Measurements from ENCODE around the gene BAG5.

BAG5 gene

GRCh38 chr14:103547455-103547940 lies 15.0 kb downstream of the BAG5 start:
- Histone ChIP-seq H3K27ac (ENCODE audit: low read depth, low read length) (no peak overlapping the region), H3K36me3 (ENCODE audit: control insufficient read depth in 5 of 5, insufficient read depth in 5 of 5, low read length in 5 of 5) (peaks cover 0 to 2% (median 0%) of the 10 kb centered on the region in 5 donors), H3K27me3 (ENCODE audit: control insufficient read depth in 5 of 5, insufficient read depth in 4 of 5, low read length in 5 of 5) (no peaks in the 10 kb centered on the region), H3K9ac (ENCODE audit: low read length in 5 of 5) (no peak overlapping the region), H3K4me3 (ENCODE audit: low read depth in 1 of 5, low read length in 5 of 5) (no peak overlapping the region), H3K4me1 (ENCODE audit: control insufficient read depth in 5 of 5, insufficient read depth in 5 of 5, low read length in 5 of 5) (peaks cover 7 to 63% (median 59%) of the 10 kb centered on the region in 5 donors), H3K9me3 (ENCODE audit: control insufficient read depth in 5 of 5, low read length in 5 of 5) (no peaks in the 10 kb centered on the region)

- H3K27me3 ChIP-seq (ENCODE audit: control insufficient read depth in 5 of 5, insufficient read depth in 4 of 5, low read length in 5 of 5) = no peaks in the 10 kb centered on the region
- peaks cover 0 to 2% (median 0%) of the 10 kb centered on the region in 5 donors for H3K36me3 ChIP-seq (ENCODE audit: control insufficient read depth in 5 of 5, insufficient read depth in 5 of 5, low read length in 5 of 5)
- H3K9me3 ChIP-seq (ENCODE audit: control insufficient read depth in 5 of 5, low read length in 5 of 5) = no peaks in the 10 kb centered on the region
- H3K4me3 ChIP-seq (ENCODE audit: low read depth in 1 of 5, low read length in 5 of 5) = no peak overlapping the region
- H3K27ac ChIP-seq (ENCODE audit: low read depth, low read length) = no peak overlapping the region
- H3K4me1 ChIP-seq (ENCODE audit: control insufficient read depth in 5 of 5, insufficient read depth in 5 of 5, low read length in 5 of 5) = peaks cover 7 to 63% (median 59%) of the 10 kb centered on the region in 5 donors
- no peak overlapping the region for H3K9ac ChIP-seq (ENCODE audit: low read length in 5 of 5)
These were observed 15.6 kb downstream of the BAG5 start for GRCh38 chr14:103546652-103547454.

DNA sequence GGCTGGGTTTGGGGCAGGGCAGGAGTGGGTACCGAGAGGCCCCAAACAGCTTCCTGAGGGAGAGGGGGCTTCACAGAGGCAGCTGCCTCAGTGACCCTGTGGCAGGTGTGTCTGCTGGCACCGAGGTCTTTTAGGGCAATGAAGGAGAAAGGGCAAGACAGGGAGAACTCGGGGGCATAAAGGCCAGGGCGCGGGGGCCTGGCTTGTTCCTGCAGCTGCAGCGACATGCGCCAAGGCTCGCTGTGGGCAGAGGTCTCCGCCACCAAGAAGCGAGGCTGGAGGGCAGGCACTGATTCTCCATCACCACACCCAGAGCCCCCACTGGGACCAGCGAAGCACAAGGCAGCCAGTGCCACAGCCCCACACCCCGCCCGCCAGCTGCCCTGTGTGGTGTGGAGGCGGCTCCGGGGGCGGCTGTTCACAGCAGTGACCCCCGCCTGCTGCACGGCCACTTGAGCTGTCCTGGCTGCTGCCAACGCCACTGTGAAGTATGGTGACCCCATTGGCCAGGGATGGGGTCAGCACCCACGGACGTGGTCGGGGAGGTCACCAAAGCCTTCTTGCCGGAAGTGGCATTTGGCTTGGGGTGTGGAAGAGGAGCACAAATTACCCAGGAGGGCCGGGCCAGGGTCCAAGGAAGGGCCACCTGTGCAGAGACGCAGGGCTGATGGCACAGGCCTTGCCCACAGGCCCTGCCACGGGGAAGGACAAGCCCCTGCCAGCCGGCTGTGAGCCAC lies 16.4 kb downstream of the BAG5 start:
- H3K36me3 ChIP-seq (ENCODE audit: control insufficient read depth in 5 of 5, insufficient read depth in 5 of 5, low read length in 5 of 5) = peaks cover 0 to 2% (median 0%) of the 10 kb centered on the region in 5 donors
- H3K4me1 ChIP-seq (ENCODE audit: control insufficient read depth in 5 of 5, insufficient read depth in 5 of 5, low read length in 5 of 5) = peaks cover 4 to 63% (median 59%) of the 10 kb centered on the region in 5 donors
- no peak overlapping the region for H3K4me3 ChIP-seq (ENCODE audit: low read depth in 1 of 5, low read length in 5 of 5)
- H3K27ac ChIP-seq (ENCODE audit: low read depth, low read length) = no peak overlapping the region
- H3K9ac ChIP-seq (ENCODE audit: low read length in 5 of 5) = no peak overlapping the region
- H3K9me3 ChIP-seq (ENCODE audit: control insufficient read depth in 5 of 5, low read length in 5 of 5) = no peaks in the 10 kb centered on the region
- no peaks in the 10 kb centered on the region for H3K27me3 ChIP-seq (ENCODE audit: control insufficient read depth in 5 of 5, insufficient read depth in 4 of 5, low read length in 5 of 5)

- H3K4me3 ChIP-seq (ENCODE audit: low read depth in 1 of 5, low read length in 5 of 5) = no peak overlapping the region
- peaks cover 4 to 63% (median 59%) of the 10 kb centered on the region in 5 donors for H3K4me1 ChIP-seq (ENCODE audit: control insufficient read depth in 5 of 5, insufficient read depth in 5 of 5, low read length in 5 of 5)
- H3K27me3 ChIP-seq (ENCODE audit: control insufficient read depth in 5 of 5, insufficient read depth in 4 of 5, low read length in 5 of 5) = no peaks in the 10 kb centered on the region
- peaks cover 0 to 2% (median 0%) of the 10 kb centered on the region in 5 donors for H3K36me3 ChIP-seq (ENCODE audit: control insufficient read depth in 5 of 5, insufficient read depth in 5 of 5, low read length in 5 of 5)
- no peaks in the 10 kb centered on the region for H3K9me3 ChIP-seq (ENCODE audit: control insufficient read depth in 5 of 5, low read length in 5 of 5)
- H3K27ac ChIP-seq (ENCODE audit: low read depth, low read length) = no peak overlapping the region
- no peak overlapping the region for H3K9ac ChIP-seq (ENCODE audit: low read length in 5 of 5)
These were observed 17.1 kb downstream of the BAG5 start for GRCh38 chr14:103545219-103545914.

- Histone ChIP-seq H3K4me3 (ENCODE audit: low read depth in 1 of 5, low read length in 5 of 5) (no peak overlapping the region), H3K9me3 (ENCODE audit: control insufficient read depth in 5 of 5, low read length in 5 of 5) (no peaks in the 10 kb centered on the region), H3K27ac (ENCODE audit: low read depth, low read length) (no peak overlapping the region), H3K4me1 (ENCODE audit: control insufficient read depth in 5 of 5, insufficient read depth in 5 of 5, low read length in 5 of 5) (peaks cover 4 to 63% (median 55%) of the 10 kb centered on the region in 5 donors), H3K9ac (ENCODE audit: low read length in 5 of 5) (no peak overlapping the region), H3K36me3 (ENCODE audit: control insufficient read depth in 5 of 5, insufficient read depth in 5 of 5, low read length in 5 of 5) (peaks cover 0 to 2% (median 0%) of the 10 kb centered on the region in 5 donors), H3K27me3 (ENCODE audit: control insufficient read depth in 5 of 5, insufficient read depth in 4 of 5, low read length in 5 of 5) (no peaks in the 10 kb centered on the region)
These were observed 17.9 kb downstream of the BAG5 start for GRCh38 chr14:103544388-103545218.

DNA sequence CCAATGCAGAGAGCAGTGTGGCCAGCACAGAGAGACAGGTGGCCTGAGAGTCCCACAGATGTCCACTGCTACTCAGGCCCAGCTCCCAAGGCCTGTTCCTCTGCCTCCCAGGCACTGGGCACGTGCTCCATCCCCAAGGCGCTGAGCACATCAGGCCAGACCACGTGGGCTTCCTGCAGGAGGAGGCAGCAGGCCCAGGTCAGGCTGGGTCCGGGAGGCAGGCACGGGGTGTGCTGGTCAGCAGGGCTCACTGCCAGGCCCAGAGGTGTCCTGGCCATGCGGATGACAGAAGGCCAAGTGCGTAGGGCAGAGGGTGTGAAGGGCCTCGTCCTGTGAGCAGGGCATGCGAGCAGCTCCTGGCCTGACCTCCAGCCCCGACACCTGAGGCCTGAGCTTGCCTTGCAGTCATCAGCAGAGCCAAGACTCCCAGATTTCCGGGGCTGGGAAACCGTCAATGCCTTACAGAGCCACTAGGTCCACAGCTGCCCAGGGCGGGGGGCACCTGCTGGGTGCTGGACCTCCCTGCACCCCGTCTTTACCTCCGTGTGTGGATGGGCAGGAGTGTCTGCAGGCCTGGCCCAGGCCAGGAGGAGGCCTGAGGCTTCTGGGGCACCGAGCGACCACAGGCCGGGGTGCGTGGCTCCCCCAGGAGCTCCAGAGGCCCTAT lies 18.6 kb downstream of the BAG5 start:
- Histone ChIP-seq H3K4me1 (ENCODE audit: control insufficient read depth in 5 of 5, insufficient read depth in 5 of 5, low read length in 5 of 5) (peaks cover 4 to 63% (median 58%) of the 10 kb centered on the region in 5 donors), H3K36me3 (ENCODE audit: control insufficient read depth in 5 of 5, insufficient read depth in 5 of 5, low read length in 5 of 5) (peaks cover 0 to 2% (median 0%) of the 10 kb centered on the region in 5 donors), H3K9me3 (ENCODE audit: control insufficient read depth in 5 of 5, low read length in 5 of 5) (no peaks in the 10 kb centered on the region), H3K27me3 (ENCODE audit: control insufficient read depth in 5 of 5, insufficient read depth in 4 of 5, low read length in 5 of 5) (peaks cover 0 to 4% (median 0%) of the 10 kb centered on the region in 5 donors), H3K27ac (ENCODE audit: low read depth, low read length) (no peak overlapping the region), H3K4me3 (ENCODE audit: low read depth in 1 of 5, low read length in 5 of 5) (no peak overlapping the region), H3K9ac (ENCODE audit: low read length in 5 of 5) (no peak overlapping the region)

GRCh38 chr14:103543140-103543539 lies 19.3 kb downstream of the BAG5 start:
- Histone ChIP-seq H3K4me3 (ENCODE audit: low read depth in 1 of 5, low read length in 5 of 5) (no peak overlapping the region), H3K36me3 (ENCODE audit: control insufficient read depth in 5 of 5, insufficient read depth in 5 of 5, low read length in 5 of 5) (no peaks in the 10 kb centered on the region), H3K27me3 (ENCODE audit: control insufficient read depth in 5 of 5, insufficient read depth in 4 of 5, low read length in 5 of 5) (peaks cover 0 to 4% (median 0%) of the 10 kb centered on the region in 5 donors), H3K9ac (ENCODE audit: low read length in 5 of 5) (no peak overlapping the region), H3K27ac (ENCODE audit: low read depth, low read length) (peak overlapping the region; percentile 65), H3K9me3 (ENCODE audit: control insufficient read depth in 5 of 5, low read length in 5 of 5) (no peaks in the 10 kb centered on the region), H3K4me1 (ENCODE audit: control insufficient read depth in 5 of 5, insufficient read depth in 5 of 5, low read length in 5 of 5) (peaks cover 4 to 70% (median 65%) of the 10 kb centered on the region in 5 donors)

GRCh38 chr14:103542605-103543088 lies 19.8 kb downstream of the BAG5 start:
- Histone ChIP-seq H3K4me3 (ENCODE audit: low read depth in 1 of 5, low read length in 5 of 5) (peak overlapping the region in 1 of 5 donors; percentile 38), H3K36me3 (ENCODE audit: control insufficient read depth in 5 of 5, insufficient read depth in 5 of 5, low read length in 5 of 5) (no peaks in the 10 kb centered on the region), H3K27me3 (ENCODE audit: control insufficient read depth in 5 of 5, insufficient read depth in 4 of 5, low read length in 5 of 5) (peaks cover 0 to 4% (median 0%) of the 10 kb centered on the region in 5 donors), H3K27ac (ENCODE audit: low read depth, low read length) (peak overlapping the region; percentile 65), H3K4me1 (ENCODE audit: control insufficient read depth in 5 of 5, insufficient read depth in 5 of 5, low read length in 5 of 5) (peaks cover 4 to 70% (median 65%) of the 10 kb centered on the region in 5 donors), H3K9me3 (ENCODE audit: control insufficient read depth in 5 of 5, low read length in 5 of 5) (no peaks in the 10 kb centered on the region), H3K9ac (ENCODE audit: low read length in 5 of 5) (peak overlapping the region in 1 of 5 donors; percentile 7)

All from subcutaneous abdominal adipose tissue (tissue), 5 donors.